Mammary epithelial cell (primary cell): ENCODE measurements around the gene DOCK10.

Experiments used
- EZH2 ChIP-seq: IDR thresholded peaks from 2 replicates; pipeline ENCODE4 v1.6.1; 2012; ENCODE audit warnings: low read length, inconsistent platforms, borderline replicate concordance
- TF ChIP-seq, protein P1 (sequence below), 2 donors: IDR thresholded peaks in 1 of 2; conservative IDR thresholded peaks in 1 of 2; 2 replicates each; pipeline ENCODE4 v1.5.1; 2011 to 2012; ENCODE audit warnings: inconsistent platforms in 2 of 2, low read length in 2 of 2, mild to moderate bottlenecking in 2 of 2, control low read depth in 1 of 2, low read depth in 1 of 2; ENCODE audit not compliant: insufficient read depth in 1 of 2; ENCODE audit errors: extremely low read depth in 1 of 2

DNA sequence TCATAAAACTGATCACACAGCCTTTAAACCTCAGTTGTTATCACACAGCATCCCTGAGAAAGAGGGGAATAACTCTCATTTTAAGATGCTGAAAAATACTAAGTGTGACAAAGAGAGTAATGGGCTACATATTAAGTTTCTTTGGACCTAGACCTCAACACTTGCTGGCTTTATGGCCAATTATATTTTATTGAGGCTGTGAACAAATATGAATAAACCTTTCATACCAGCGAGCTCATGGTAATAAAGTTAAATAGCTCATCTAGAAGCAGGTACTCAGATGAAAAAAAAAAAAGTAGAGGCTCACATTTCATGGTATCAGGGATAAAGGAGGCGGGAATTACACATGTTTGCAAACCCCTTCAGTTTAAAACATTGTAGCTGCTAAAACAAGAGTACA lies 75.7 kb downstream of the DOCK10 start:
- TF ChIP-seq EZH2: no peak
- TF ChIP-seq, protein P1, sequence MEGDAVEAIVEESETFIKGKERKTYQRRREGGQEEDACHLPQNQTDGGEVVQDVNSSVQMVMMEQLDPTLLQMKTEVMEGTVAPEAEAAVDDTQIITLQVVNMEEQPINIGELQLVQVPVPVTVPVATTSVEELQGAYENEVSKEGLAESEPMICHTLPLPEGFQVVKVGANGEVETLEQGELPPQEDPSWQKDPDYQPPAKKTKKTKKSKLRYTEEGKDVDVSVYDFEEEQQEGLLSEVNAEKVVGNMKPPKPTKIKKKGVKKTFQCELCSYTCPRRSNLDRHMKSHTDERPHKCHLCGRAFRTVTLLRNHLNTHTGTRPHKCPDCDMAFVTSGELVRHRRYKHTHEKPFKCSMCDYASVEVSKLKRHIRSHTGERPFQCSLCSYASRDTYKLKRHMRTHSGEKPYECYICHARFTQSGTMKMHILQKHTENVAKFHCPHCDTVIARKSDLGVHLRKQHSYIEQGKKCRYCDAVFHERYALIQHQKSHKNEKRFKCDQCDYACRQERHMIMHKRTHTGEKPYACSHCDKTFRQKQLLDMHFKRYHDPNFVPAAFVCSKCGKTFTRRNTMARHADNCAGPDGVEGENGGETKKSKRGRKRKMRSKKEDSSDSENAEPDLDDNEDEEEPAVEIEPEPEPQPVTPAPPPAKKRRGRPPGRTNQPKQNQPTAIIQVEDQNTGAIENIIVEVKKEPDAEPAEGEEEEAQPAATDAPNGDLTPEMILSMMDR (conservative IDR thresholded peaks at IDR 0.05 in 1 of 2, IDR thresholded peaks at IDR 0.05 in 1 of 2; ENCODE audit: extremely low read depth in 1 of 2, insufficient read depth in 1 of 2, low read depth in 1 of 2, low read length in 2 of 2): no peak
